Memory B cell (primary cell): ENCODE results near the gene MAGT1.

Experiments used
- ATAC-seq: fragments of 150-1000 bp; cut with Tn5 transposase; 2 replicates; pipeline ENCODE4 v1.10.0; 2021; ENCODE audit warnings: low read depth, mild to moderate bottlenecking, moderate library complexity
- DNase-seq, 2 donors: peaks; one replicate each; pipeline ENCODE4 v3.0.0; 2022; ENCODE audit warnings: low spot score in 2 of 2
- H3K27ac Mint-ChIP-seq: one replicate; pipeline ENCODE4 v1.8.0; 2022; ENCODE audit warnings: mild to moderate bottlenecking, moderate library complexity, mixed read lengths
- H3K27me3 Mint-ChIP-seq: one replicate; pipeline ENCODE4 v1.8.0; 2022; ENCODE audit warnings: mixed read lengths
- H3K36me3 Mint-ChIP-seq: one replicate; pipeline ENCODE4 v1.8.0; 2022; ENCODE audit warnings: mild to moderate bottlenecking, mixed read lengths
- H3K4me1 Mint-ChIP-seq: one replicate; pipeline ENCODE4 v1.8.0; 2022; ENCODE audit warnings: mixed read lengths
- H3K4me3 Mint-ChIP-seq: one replicate; pipeline ENCODE4 v1.8.0; 2022; ENCODE audit warnings: mild to moderate bottlenecking, moderate library complexity, mixed read lengths
- H3K9me3 Mint-ChIP-seq: one replicate; pipeline ENCODE4 v1.8.0; 2022; ENCODE audit warnings: mixed read lengths

The MAGT1 gene

GRCh38 chrX:77793946-77794345 is 101.3 kb downstream of the MAGT1 start:
- no peaks in the 10 kb centered on the region for H3K36me3 Mint-ChIP-seq
- no peak overlapping the region for H3K4me3 Mint-ChIP-seq
- no peaks in the 10 kb centered on the region for H3K9me3 Mint-ChIP-seq
- H3K4me1 Mint-ChIP-seq: no peaks in the 10 kb centered on the region
- no peak overlapping the region for H3K27ac Mint-ChIP-seq
- DNase-seq (no peak), ATAC-seq (no peak)
- no peaks in the 10 kb centered on the region for H3K27me3 Mint-ChIP-seq

- H3K4me1 Mint-ChIP-seq: peaks cover 10% of the 10 kb centered on the region
- DNase-seq (no peak), ATAC-seq (peak; percentile 9)
- peak overlapping the region; percentile 66 for H3K4me3 Mint-ChIP-seq
- H3K27me3 Mint-ChIP-seq: no peaks in the 10 kb centered on the region
- H3K36me3 Mint-ChIP-seq: peaks cover 2% of the 10 kb centered on the region
- peak overlapping the region; percentile 100 for H3K27ac Mint-ChIP-seq
- no peaks in the 10 kb centered on the region for H3K9me3 Mint-ChIP-seq
Observed at GRCh38 chrX:77788050-77788449, 107.2 kb downstream of the MAGT1 start.

GRCh38 chrX:77786365-77786680 is 108.9 kb downstream of the MAGT1 start:
- H3K9me3 Mint-ChIP-seq: no peaks in the 10 kb centered on the region
- peak overlapping the region; percentile 100 for H3K27ac Mint-ChIP-seq
- H3K4me3 Mint-ChIP-seq: peak overlapping the region; percentile 100
- H3K4me1 Mint-ChIP-seq: peaks cover 10% of the 10 kb centered on the region
- ATAC-seq: peak; percentile 5
- H3K36me3 Mint-ChIP-seq: peaks cover 2% of the 10 kb centered on the region
- no peak for DNase-seq
- H3K27me3 Mint-ChIP-seq: no peaks in the 10 kb centered on the region

DNA sequence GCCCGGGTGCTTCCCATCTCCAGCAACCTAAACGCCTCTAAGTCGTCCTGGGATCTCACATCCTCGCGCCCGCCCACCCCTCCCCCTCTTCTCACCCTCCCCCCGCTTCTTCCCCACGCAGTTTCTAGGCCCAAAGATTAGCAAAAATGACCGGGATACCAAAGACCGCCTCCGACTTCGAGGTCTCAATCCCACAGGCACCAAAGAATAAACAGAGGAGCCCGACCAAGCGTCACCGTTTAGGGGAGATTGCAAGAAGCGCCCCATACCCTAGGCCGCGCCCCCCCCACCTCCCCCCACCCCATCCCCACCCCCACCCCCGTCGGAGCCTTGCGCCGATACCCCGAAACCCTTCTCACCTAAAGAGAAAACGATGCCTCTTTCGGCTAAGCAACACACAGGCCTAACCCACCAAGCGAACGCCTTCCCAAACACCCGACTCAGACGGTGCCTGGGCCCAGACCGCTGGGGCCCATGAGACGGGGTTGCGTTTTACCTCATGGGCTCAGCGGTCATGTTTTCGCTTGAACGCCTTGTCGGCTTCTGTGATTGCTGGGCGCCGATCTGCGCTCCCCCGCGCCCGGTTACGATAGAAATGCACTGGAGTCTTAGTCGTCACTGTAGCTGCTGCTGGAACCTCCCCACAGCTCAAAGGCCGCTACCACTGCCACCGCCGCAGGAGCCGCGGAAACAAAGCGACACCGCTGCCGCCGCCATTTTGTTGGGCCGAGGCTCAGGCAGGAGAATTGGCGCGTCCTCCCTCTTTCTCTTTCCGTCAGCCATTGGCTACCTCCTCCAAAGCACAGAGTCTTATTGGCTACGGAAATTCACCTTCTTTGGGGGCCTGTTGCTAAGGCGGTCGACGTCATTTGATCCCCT is 109.5 kb downstream of the MAGT1 start, which contains the start of gene ATRX:
ATRX (minus strand) TSS at position 731 of the 879 bp plus-strand sequence; CDS start at position 516, 215 bp downstream.
- Mint-ChIP-seq H3K4me1 (peaks cover 10% of the 10 kb centered on the region), H3K36me3 (peaks cover 2% of the 10 kb centered on the region)

DNA sequence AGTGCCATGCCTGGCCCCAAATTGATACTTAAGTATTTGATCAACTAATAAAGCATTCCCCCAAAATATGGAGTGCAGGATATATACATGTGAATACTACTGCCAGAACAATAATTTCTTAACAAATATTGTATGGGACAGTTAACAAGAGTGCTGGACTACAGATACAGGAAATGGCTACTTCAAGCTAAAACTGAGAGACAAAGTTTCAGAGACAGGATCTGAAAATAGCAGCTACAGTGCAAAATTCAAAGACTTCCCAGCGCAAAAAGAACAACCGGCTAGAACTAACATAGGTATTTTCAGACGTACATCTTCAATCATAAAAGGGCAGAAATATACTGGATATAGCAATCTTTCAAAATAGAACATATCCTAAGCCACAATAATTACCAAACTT is 115.5 kb downstream of the MAGT1 start:
- no peak for ATAC-seq
- Mint-ChIP-seq H3K4me1 (peaks cover 19% of the 10 kb centered on the region), H3K4me3 (no peak overlapping the region), H3K36me3 (peaks cover 4% of the 10 kb centered on the region), H3K27me3 (no peaks in the 10 kb centered on the region), H3K27ac (peak overlapping the region; percentile 32), H3K9me3 (peaks cover 1% of the 10 kb centered on the region)
- DNase-seq: no peak

More for the DNA sequence above, 109.5 kb downstream of the MAGT1 start, which contains the start of gene ATRX:
- peak within 1 kb of the TSS; percentile 100 for H3K4me3 Mint-ChIP-seq
- DNase-seq (peak; percentile 44 to 55), ATAC-seq (peak; percentile 91)
- peak within 1 kb of the TSS; percentile 100 for H3K27ac Mint-ChIP-seq
- no peaks in the 10 kb centered on the region for H3K27me3 Mint-ChIP-seq
- no peaks in the 10 kb centered on the region for H3K9me3 Mint-ChIP-seq

DNA sequence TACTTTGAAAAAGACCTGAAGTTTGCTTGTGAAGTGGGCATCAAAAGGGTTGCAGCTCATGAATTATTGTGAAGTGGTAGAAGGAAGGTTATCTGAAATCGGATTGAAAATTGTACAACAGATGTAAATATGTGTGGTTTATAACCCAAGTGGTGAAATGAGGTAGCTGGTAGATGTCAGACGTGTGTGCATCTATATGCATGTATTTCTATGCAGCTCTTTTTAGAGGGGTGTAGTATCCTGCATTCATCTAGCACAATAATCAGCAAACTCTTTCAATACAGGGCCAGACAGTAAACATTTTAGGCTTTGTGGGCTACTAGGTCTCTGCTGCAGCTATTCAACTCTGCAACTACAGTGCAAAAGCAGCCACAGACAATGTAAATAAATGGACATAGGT is 118.6 kb downstream of the MAGT1 start:
- H3K36me3 Mint-ChIP-seq: peaks cover 4% of the 10 kb centered on the region
- no peak overlapping the region for H3K4me3 Mint-ChIP-seq
- H3K4me1 Mint-ChIP-seq: peaks cover 14% of the 10 kb centered on the region
- no peaks in the 10 kb centered on the region for H3K27me3 Mint-ChIP-seq
- H3K27ac Mint-ChIP-seq: peak overlapping the region; percentile 49
- DNase-seq (no peak), ATAC-seq (peak; percentile 27)
- peaks cover 1% of the 10 kb centered on the region for H3K9me3 Mint-ChIP-seq
